NCI-H2227 treated with DMSO at 0.1 percent for 48 hours (cell line): ENCODE measurements around the gene SORL1-AS1.

ENCODE experiments used
- DNase-seq: peaks from one replicate; lab custom pipeline; 2025; lab: John Stamatoyannopoulos, UW

SORL1-AS1 gene

DNA sequence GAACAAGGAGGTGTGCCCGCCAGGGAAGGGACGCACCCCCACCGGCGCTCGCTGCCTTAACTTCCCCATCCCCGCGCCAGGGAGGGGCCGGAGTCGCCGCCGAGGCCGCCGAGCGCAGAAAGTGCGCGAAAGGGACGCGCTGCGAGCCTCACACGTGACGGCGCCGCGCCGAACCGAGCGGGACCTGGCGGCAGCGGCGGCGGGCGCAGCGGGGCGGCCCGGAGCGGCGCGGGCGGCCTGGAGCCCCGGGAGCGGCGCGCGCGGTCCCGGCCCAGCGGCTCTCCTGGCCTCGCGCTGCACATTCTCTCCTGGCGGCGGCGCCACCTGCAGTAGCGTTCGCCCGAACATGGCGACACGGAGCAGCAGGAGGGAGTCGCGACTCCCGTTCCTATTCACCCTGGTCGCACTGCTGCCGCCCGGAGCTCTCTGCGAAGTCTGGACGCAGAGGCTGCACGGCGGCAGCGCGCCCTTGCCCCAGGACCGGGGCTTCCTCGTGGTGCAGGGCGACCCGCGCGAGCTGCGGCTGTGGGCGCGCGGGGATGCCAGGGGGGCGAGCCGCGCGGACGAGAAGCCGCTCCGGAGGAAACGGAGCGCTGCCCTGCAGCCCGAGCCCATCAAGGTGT, 670 bp downstream of the SORL1-AS1 start, which contains the start of gene SORL1:
Gene SORL1 (plus strand): TSS at position 329 of the 623 bp plus-strand sequence. CDS start 18 bp downstream, at position 347.
- DNase-seq = peak; percentile 39

DNA sequence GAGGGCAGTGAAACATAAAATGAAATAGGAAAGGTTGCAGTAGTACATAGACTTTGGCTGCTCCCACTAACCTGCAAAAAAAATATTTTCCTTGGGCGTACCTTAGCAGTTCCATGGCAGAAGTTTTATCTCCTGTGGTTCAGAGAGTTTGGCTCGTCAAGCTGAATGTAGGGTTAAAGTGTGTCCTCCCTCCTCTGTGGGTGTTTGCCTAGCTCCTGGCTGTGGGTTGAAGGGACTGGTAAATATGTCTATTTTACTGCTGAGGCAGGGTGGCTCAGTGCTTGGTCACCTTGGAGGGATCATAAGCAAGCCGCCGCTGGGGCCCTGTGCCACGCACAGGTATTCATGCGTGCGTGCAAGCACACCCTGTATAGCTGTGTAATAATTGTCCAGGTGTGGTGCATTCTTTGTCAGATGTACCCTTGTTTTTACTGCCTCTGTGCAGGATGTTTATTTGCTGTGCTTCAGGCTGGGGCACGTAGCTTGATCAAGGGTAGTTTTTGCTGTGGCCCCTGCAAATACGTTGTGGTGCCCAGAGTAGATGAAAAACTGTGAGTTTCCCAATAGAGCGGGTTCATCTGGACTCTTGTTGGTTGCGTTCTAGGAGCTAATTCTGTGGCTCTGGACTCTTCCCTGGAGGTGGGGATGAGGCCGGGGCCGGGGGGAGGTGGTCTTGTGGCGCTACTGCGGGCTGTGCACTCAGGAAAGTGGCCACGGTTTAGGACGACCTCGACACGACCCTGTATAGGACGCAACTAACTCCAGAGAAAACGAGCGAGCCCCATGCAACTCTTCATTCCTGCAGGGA, 1.4 kb downstream of the SORL1-AS1 start:
- DNase-seq = no peak

DNA sequence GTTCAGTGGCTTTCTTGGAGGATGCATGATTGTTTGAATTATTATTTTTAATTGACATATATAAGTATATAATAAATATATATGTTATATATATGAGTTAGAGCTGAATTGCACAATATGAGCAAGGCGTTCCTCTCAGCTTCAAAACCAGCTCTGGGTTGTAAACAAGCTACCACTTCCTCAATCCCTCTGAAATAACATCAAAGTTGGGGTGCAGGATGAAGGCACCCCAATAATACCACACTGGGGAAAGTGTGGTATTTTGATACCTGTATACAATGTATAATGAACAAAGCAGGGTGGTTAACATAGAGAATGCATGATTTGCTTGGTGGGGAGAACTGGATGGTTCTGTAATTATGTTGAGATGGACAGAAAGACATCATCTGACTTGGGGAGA, 2.4 kb downstream of the SORL1-AS1 start:
- no peak for DNase-seq

DNA sequence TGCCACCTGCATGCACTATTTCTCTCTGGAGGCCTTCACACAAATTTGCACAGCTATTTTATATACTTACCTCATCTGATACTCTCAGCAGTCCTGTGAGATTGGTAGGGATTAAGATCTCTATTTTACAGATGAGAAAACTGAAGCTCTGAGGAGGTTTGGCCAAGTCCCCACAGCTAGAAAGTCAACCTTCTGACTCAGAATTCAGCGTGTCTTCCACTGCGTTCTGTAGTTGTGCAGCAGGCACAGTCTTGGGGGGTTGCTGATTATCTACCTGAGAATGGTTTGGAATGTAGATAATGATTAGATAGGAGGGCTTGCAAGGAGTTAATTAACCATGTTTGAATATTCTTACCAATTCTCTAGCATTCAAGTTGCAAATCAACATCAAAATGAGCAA, 3.1 kb downstream of the SORL1-AS1 start:
- no peak for DNase-seq

DNA sequence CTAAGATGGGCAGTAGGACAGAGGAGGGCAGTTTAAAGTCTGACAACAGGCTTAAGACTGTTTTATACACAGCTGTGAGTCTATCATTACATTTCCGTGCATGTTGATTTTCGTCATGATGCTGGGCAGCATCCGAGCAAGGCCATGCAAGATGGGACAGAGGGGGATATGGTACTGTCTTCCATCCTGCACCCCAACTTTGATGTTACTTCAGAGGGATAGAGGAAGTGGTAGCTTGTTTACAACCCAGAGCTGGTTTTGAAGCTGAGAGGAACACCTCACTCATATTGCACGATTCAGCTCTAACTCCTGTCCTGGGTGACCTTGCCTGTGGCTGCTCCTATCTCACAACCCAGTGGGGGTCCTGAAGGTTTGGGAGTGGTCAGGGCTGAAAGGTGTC, 3.6 kb downstream of the SORL1-AS1 start:
- no peak for DNase-seq

DNA sequence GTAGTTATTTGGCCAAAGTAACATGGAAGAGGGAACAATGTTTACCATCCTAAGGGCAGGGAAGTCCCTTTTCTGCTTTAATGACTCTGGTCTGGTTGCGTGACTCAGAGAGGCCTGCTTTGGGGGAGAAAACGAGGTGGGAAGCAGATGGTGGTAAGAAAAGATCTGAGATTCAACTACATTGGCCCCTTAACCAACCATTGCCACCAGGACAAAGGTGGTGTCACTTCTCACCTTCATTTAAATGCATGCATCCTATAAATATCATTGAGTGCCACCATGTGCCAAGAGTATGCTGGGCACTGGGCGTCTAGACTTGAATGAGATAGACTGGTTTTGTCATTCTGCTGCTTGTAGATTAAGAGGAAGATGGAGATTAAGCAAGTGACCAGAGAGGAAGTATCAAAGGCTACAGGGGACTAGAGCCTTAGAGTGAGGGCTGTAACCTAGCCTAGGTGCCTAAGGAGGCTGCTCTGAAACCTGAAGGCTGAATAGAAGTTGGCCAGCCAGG, 4.3 kb downstream of the SORL1-AS1 start:
- no peak for DNase-seq

DNA sequence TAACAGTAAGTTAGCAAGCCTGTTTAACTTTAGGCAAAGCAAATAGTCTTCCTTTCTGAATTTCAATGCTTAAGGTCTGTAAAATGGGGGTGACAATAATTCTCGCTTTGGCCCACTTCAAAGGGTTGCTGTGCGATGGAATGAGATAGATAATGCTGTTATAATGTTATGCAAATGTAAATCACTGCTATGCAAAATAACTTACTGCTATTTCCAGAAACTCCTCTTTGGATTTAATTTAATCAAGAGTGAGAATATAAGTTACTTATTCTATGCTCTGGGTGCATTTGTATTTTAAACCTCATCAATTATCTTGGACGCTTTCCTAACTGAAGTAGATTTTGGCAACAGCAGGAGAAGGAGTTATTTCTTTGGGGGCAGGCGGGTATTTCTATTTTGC, 4.8 kb downstream of the SORL1-AS1 start:
- no peak for DNase-seq

DNA sequence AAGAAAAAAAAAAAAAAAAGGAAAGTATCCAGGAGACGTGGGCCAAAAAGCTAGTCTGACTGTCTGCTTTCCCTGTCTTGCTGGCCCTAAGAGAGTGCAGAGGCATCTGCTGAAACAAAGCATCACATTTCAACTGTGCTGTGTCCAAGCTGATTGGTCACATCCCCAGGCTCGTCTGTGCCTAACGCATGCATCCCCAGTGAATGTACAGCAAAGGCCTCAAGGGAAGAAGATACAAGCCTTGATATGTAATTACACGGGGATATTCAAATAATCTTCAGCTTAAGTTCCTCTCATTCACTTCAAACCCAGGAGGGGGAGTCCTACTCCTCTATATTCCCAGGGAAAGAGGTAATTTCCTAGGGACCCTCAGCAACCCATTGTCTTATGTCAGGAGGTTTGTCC, 6.0 kb downstream of the SORL1-AS1 start:
- no peak for DNase-seq

DNA sequence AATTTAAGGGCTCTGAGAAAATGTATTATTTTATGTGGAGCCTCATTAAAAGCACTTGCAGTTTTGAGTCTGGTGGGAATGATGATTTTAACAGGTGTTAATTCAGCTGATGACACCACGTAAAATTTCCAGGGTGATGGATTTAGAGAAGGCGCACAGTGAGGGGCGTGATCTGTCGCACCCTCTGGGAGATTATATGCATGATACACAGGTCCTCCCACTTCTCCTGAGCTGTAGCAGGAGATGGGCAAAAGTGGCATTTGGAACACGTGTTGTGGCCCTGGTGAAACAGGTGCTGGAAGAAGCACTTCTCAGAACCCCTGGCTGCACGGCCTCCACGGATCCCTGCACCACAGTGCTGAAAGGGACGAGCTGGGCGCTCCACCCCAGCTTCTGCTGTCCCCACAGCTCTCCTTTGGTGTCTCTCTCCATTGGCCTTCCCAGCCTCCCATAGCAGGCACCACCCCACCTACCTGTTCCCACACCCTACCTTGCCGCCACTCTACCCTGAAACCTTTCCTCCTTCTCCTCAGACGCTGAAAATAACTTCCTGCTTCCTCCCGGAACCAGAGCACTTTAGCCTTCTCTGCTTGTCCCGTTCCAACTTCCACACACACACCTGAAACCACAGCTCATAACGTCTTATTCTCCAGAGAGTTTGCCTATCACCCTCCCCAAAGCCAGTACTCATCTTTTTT, 7.5 kb downstream of the SORL1-AS1 start:
- DNase-seq = no peak

DNA sequence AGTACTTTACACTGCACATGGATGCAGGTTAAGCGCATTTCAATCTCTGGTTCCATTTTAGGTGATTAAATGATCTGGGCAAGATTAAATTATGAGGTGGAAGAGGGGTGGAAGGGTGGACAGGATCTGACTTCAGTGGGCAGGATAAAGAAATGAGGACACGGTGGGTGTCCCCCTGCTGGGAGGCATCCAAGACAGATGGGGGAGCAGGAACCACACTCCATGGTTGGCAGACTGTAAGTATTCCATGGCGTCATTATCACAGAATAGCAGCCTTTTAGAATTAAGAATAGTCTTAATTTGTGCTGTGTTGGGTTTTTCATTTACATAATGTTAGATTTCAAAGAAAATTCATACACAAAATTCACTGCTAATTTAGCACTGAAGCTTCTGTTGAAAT, 8.2 kb downstream of the SORL1-AS1 start:
- DNase-seq = no peak

DNA sequence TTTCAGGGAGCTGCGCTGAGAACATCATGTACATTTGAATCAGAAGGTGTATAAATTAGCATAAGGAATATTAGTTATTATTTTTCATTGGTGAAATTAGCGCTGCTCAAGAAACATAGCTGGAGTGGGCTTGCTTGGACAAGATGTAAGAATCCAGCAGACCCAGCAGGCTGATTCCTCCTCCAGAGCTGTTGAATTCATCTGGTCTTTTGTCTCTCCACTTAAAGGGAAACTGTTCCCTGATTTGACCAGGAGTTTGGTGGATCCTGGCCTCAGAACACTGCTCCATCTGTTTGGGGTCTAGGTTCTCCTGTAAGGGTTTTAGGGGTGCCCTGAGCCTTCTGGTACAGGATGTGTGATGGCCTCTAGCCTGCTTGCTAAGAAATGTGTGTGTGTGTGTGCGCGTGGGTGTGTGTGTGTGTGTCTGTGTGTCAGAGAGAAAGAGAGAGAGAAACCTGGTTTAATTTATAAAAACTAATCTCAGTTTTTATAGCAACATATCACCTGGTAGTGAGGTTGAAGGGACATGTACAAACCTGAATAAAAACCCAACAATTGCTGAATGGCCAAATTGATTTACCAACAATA, 9.0 kb downstream of the SORL1-AS1 start:
- no peak for DNase-seq

DNA sequence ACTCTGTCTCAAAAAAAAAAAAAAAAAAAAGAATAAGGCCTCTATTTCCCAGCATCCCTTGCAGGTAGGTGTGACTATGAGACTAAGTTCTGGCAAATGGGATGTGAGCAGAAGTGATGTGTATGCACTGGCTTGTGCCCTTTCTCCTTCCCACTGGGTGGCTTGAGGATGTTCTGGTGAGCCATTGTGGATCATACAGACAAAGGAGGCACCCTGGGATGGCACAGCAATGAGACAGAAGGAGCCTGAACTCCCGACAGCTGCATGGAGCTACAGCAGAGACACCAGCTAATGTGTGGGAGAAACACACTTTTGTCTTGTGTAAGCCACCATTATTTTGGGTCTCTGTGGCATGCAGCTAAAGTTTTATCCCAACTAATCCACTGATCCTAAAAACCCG, 11.2 kb downstream of the SORL1-AS1 start:
- no peak for DNase-seq

DNA sequence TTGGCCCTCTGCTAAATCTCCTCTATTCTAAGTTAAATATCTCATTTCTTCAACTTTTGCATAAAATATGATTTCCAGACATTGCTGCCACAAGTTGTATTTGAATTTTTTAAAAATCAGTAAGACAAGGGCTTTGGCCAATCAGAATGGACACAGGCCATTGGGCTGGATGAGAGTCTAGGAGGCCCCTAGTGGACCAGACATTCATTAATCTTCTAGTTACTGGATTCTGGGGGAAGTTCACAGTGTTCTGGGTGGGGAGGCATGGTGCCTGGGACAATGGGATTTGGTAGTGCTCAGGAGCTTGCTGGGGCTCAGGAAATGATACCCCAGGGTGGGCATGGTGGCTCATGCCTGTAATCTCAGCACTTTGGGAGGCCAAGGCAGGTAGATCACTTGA, 13.0 kb downstream of the SORL1-AS1 start:
- DNase-seq = no peak

DNA sequence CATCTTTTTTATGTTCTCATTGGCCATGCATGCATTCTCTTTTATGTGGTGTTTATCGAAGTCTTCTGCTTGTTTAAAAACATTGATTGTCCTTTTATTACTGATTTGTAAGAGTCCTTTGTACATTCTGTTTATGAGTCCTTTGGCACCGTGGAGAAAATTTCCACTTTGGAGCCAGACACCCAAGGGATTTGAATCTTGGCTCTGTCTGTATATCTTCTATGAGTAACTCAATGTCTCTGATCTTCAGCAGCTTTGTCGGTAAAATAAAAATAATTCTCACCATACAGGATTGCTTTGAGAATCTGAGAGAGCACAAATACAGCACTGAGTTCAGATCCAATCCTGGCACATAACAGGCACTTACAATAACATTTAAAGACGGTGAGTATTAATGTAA, 13.4 kb downstream of the SORL1-AS1 start:
- DNase-seq = no peak

DNA sequence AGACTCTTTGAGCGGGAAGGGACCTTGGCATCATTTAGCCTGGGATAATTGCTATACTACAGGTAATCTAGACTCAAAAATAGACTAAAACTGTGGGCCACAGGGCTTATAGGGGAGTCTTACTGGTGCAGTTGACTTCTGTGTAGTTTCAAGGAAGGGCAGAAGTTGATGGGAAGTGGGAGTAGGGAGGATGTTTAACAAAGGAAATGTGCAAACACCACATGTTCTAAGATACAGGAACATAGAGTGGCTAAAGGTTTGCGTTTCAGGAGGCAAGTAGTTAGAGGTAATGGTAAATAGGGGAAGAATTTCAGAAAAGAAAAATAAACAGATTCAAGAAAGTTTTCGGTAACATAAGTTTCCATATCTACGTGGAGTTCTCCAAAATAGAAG, 15.1 kb downstream of the SORL1-AS1 start:
- DNase-seq = no peak

DNA sequence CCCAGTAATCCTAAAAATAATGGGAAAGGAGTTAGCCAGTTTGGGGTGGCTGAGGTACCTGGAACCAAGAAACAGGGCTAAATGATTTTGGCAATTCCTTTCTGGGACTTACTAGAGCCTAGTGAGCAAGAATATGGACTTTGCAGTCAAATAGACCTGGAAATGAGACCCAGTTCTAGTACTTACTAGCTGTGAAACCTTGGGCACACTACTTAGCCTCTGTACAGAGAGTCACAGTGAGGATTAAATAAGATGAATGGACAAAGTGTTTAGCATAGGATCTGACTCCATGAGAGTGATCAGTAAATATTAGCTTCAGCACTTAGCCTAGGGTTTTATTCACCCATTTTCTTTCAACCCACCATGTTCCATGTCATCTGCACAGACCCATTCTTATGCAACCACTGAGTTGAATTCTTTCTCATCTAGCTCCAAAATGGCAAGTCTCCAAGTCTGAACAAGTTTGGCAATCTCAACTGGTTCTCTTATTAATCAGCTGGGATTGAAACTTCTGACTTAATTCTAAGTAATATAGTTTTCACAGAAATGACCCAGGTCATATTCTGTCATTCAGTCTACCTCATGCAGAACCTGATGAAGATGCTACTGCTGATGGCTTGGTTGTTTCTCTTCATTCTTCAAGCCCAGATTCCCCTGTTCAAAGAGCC, 15.6 kb downstream of the SORL1-AS1 start:
- no peak for DNase-seq

DNA sequence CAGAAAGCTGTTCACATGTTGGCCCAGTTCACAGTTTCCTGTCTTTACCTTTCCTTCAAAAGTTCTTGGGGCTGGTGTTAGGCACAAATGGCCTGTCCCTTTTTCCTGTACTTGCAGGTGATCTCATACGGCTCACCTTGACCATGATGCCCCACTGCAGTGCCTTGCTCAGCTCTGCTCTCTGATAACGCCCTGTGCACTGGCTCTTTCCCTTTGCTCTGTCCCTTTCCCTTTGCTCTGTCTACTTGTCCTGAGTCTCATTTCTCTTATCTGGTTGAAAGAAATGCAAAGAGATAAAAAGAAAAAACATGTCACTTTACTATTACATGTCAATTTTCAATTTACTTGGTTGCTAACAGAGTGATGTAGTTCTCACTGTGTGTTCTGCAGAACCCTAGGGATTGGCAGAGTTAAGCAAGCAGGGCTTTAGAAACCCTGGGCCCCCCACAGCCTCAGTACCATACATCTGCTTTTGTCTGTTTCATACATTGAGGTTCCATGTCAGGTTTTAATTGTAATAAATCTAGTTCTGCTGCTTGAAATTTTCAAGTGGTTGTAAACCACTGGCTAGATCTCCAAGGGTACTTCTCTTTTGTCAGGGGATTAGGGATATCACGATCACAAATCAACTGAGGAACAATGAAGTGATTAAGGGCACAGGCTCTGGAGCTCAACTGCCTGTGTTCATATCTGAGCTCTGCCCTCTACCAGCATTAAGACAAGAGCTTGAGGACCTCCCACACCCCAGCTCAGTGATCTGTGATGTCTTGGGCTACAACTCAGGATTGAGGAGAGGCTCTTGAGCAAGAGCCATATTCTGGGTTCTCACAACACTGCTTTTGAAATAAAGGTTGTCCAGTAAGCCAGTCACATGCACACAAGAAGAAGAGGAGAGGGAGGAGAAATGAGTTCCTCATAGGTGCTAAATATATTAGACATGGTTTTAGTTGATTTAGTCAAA, 16.9 kb downstream of the SORL1-AS1 start:
- no peak for DNase-seq

DNA sequence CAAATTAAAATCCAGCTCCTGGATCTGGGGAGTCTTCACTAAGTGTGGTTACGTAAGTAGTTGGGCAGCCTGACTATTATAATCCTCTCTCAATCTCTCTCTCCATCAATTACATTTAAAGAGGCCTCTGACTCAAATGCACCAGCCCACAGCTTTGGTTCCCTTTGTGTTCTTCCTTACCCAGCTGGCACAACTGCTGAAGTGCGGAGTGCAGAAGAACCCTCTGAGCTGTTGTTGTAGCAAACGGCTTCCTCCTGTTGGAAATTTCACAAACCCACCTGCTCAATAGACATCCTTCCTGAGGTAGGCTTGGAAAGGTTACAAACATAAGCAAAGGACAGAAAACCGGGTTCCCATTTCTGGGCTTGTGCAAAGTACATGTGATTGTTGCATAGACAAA, 17.6 kb downstream of the SORL1-AS1 start:
- DNase-seq = no peak

DNA sequence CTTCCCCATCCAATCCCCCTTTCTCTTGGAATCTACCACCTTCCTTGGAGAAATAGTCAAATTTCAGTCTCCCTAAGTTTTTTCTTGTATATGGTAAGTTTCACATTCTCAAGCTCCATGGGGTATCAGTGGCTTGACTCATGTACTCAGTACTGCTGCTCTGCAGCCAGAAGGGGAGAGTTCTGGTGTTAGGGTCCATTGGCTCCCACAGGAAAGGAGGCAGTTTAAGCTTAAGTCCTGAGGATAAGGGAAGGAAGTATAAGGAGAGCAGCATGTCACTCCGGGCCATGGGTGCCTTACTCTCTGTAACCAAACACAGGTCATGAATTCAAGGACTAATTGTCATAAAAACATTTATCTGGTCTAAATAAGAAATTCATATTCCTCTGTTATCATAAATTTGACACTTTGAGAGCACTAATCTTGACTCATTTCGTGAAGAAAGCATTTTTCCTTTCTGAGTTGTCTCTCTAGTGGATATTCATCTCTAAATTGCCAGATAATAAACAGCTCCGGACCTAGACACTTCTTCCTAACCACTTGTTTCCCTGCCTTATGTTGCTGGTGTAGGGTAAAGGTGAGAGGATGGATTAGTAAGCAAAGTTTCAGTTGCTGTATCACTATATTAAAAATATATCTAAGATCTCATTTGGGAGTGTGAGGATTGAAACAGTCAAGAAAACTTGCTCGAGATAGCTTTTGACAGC, 20.8 kb downstream of the SORL1-AS1 start:
- DNase-seq = no peak

DNA sequence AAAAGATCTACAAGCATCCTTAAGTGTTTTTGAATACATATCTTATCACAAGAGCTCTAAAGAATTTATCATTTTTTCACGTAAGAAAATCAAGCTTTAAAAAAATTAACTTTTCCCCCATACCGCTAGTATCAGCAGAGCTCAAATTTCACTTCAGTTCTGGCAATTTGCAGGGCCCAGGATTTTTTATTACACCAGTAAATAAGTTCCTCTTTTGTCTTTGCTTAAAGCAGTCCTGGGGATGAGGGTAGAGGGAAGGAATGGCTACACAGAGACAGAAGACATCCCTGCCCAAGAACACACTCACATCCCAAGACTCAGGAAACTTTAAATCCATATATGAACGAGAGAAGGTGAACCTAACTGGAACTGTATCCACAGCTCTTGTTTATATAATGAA, 23.2 kb downstream of the SORL1-AS1 start:
- no peak for DNase-seq
